Loucy (cell line): ENCODE results near the gene PKN1.
A peak's percentile ranks its signal among the peaks of the same experiment; 100 is the strongest.

Source experiments
- H2AFZ ChIP-seq: fragments of 200-600 bp; sonication (generic); 2 replicates; pipeline ENCODE4 v1.6.0; 2016; ENCODE audit warnings: antibody characterized with exemption, mild to moderate bottlenecking, low read length, moderate library complexity
- H3F3A ChIP-seq: fragments of 200-600 bp; 2 replicates; pipeline ENCODE4 v1.6.0; 2016; ENCODE audit warnings: antibody characterized with exemption, low read depth, mild to moderate bottlenecking
- H3K27me3 ChIP-seq: fragments of 200-600 bp; sonication (generic); 2 replicates; pipeline ENCODE4 v1.6.1; 2014; ENCODE audit warnings: low read length, mild to moderate bottlenecking; ENCODE audit not compliant: insufficient read depth, poor library complexity, severe bottlenecking
- H3K36me3 ChIP-seq: fragments of 200-600 bp; sonication (generic); 2 replicates; pipeline ENCODE4 v1.6.1; 2016; ENCODE audit warnings: low read length; ENCODE audit not compliant: insufficient read depth
- H3K4me1 ChIP-seq: fragments of 200-600 bp; sonication (generic); 2 replicates; pipeline ENCODE4 v1.5.1; 2014; ENCODE audit warnings: low read length, mild to moderate bottlenecking; ENCODE audit not compliant: insufficient read depth, poor library complexity, severe bottlenecking
- H3K4me2 ChIP-seq: fragments of 200-600 bp; sonication (generic); 2 replicates; pipeline ENCODE4 v1.6.0; 2014; ENCODE audit warnings: antibody characterized with exemption, low read length, low read depth, mild to moderate bottlenecking; ENCODE audit not compliant: poor library complexity, severe bottlenecking
- H3K4me3 ChIP-seq: fragments of 200-600 bp; sonication (generic); 2 replicates; pipeline ENCODE4 v1.5.1; 2014; ENCODE audit warnings: low read length, mild to moderate bottlenecking, mixed read lengths; ENCODE audit not compliant: poor library complexity, severe bottlenecking
- H3K79me2 ChIP-seq: fragments of 200-600 bp; sonication (generic); 2 replicates; pipeline ENCODE4 v1.6.1; 2014; ENCODE audit warnings: low read length; ENCODE audit not compliant: insufficient read depth
- H3K9ac ChIP-seq: fragments of 200-600 bp; sonication (generic); 2 replicates; pipeline ENCODE4 v1.6.0; 2014; ENCODE audit warnings: mild to moderate bottlenecking, low read depth, low read length, moderate library complexity; ENCODE audit not compliant: poor library complexity, severe bottlenecking
- H3K9me2 ChIP-seq: fragments of 200-600 bp; sonication (generic); replicated peaks from 2 replicates; pipeline ENCODE4 v1.6.1; 2016; ENCODE audit warnings: low read depth, low read length, mixed read lengths
- H3K9me3 ChIP-seq: fragments of 200-600 bp; sonication (generic); 2 replicates; pipeline ENCODE4 v1.6.1; 2014; ENCODE audit warnings: mild to moderate bottlenecking, antibody characterized with exemption, low read length, low read depth; ENCODE audit not compliant: insufficient read depth
- H4K20me1 ChIP-seq: fragments of 200-600 bp; sonication (generic); 2 replicates; pipeline ENCODE4 v1.6.0; 2014; ENCODE audit warnings: antibody characterized with exemption, low read length, mild to moderate bottlenecking; ENCODE audit not compliant: insufficient read depth, poor library complexity, severe bottlenecking
- CTCF ChIP-seq: fragments of 200-600 bp; sonication (generic); conservative IDR thresholded peaks from 2 replicates; pipeline ENCODE4 v1.5.1; 2014; ENCODE audit warnings: mild to moderate bottlenecking, antibody characterized with exemption, low read length
- EZH2phosphoT487 ChIP-seq: fragments of 200-600 bp; IDR thresholded peaks from 2 replicates; pipeline ENCODE4 v1.6.1; 2018; ENCODE audit warnings: antibody characterized with exemption, mild to moderate bottlenecking, moderate library complexity, borderline replicate concordance

Gene PKN1

GRCh38 chr19:14441041-14441938, 8.2 kb downstream of the PKN1 start:
- H3K27me3 ChIP-seq = no peaks in the 10 kb centered on the region
- peaks cover 5% of the 10 kb centered on the region for H4K20me1 ChIP-seq
- H3K4me2 ChIP-seq = peak overlapping the region; percentile 100
- peak overlapping the region; percentile 94 for H3K9ac ChIP-seq
- no peaks in the 10 kb centered on the region for H3K9me3 ChIP-seq
- no peak overlapping the region for H2AFZ ChIP-seq
- peaks cover 55% of the 10 kb centered on the region for H3K79me2 ChIP-seq
- no peaks in the 10 kb centered on the region for H3K9me2 ChIP-seq
- peaks cover 22% of the 10 kb centered on the region for H3K4me1 ChIP-seq
- TF ChIP-seq EZH2phosphoT487 (no peak), CTCF (no peak)
- H3F3A ChIP-seq = no peaks in the 10 kb centered on the region
- peak overlapping the region; percentile 96 for H3K4me3 ChIP-seq
- peaks cover 35% of the 10 kb centered on the region; the same call in 1 of the 2 replicates for H3K36me3 ChIP-seq

DNA sequence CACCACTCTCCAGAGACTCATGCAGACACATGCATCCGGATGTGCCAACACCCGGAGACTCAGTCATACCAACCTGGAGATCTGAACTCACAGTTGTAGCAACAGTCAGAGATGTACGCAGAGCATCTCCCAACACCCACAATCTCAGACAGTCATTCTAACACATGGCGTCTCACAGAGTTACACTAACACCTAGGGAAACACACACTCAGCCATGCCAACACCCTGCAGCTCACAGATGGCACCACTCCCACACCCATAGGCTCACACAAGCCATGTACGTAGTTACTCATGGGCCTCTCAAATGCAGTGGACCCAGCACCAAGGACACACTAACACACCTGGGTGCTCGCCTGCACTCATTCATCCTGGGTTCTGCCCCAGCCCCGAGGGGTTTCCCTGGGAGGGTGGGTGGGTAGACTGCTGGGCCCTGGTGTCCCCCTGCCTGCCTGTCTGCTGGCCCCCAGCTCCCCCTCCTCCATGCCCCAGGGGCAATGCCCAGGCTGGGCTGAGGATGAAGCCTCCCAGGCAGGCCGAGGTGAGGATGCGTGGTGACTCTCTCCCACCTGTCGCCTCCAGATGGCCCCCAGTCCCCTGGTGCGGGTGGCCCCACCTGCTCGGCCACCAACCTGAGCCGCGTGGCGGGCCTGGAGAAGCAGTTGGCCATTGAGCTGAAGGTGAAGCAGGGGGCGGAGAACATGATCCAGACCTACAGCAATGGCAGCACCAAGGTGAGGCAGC, 10.0 kb downstream of the PKN1 start:
- Histone ChIP-seq H2AFZ (no peak overlapping the region), H3K36me3 (peaks cover 49% of the 10 kb centered on the region; the same call in 1 of the 2 replicates), H4K20me1 (peaks cover 5% of the 10 kb centered on the region), H3K4me1 (peaks cover 22% of the 10 kb centered on the region), H3K9me3 (no peaks in the 10 kb centered on the region), H3K4me3 (no peak overlapping the region), H3K27me3 (no peaks in the 10 kb centered on the region), H3F3A (no peaks in the 10 kb centered on the region), H3K4me2 (no peak overlapping the region), H3K9ac (no peak overlapping the region), H3K79me2 (peaks cover 38% of the 10 kb centered on the region), H3K9me2 (no peaks in the 10 kb centered on the region)
- TF ChIP-seq CTCF = no peak
- TF ChIP-seq EZH2phosphoT487 = no peak

DNA sequence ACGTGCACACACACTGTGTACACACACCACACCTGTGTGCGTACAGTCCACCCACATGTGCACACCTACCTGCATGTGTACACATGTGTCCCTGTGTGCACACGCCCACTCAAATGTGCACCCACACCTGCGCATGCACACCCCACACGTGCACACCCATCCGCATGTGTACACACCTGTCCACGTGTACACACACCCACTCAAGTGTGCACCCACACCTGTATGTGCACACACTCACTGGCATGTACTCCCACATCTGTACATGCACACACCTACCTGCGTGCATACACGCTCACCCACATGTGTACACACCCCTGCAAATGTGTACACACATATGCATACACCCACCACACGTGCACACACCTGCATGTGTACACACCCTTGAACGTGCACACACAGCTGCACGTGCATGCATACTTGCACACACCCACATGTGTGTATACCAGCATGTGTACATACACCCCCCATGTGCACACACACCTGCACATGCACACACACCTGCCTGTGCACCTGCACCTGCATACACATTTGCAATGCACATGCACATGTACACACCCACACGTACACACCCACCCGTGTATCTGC, 10.6 kb downstream of the PKN1 start:
- TF ChIP-seq EZH2phosphoT487 (no peak), CTCF (no peak)
- Histone ChIP-seq H3K79me2 (peaks cover 31% of the 10 kb centered on the region), H3K9ac (no peak overlapping the region), H3K9me3 (no peaks in the 10 kb centered on the region), H3K4me3 (no peak overlapping the region), H3F3A (no peaks in the 10 kb centered on the region), H3K4me1 (peaks cover 20% of the 10 kb centered on the region), H3K36me3 (peaks cover 56% of the 10 kb centered on the region; the same call in 1 of the 2 replicates), H3K9me2 (no peaks in the 10 kb centered on the region), H3K4me2 (no peak overlapping the region), H2AFZ (no peak overlapping the region), H3K27me3 (no peaks in the 10 kb centered on the region), H4K20me1 (peaks cover 5% of the 10 kb centered on the region)
